ENCODE data around the gene LRFN2.

DNA sequence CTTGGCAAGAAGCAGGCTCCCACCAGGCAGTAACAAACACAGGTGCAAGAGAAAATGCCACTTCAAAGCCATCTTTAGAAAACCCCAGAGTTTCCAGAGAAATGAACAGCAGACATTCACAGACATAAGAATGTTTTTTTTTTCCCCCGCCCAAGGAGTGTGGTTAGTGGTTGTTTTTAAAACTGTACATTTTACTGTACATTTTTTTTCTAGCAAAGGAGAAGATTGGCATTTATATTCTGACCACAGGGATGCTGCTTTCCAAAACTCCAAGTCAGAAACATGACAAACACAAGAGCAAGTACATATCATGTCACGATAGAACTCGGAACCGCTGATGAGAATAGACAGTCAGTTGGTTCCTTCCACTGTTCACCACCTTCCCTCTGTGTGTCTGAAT is 197.9 kb downstream of the LRFN2 start:
- no peak for TF ChIP-seq EZH2 (IDR thresholded peaks at IDR 0.05; ENCODE audit: borderline replicate concordance, low read depth, low read length, poor library complexity, severe bottlenecking)
- TF ChIP-seq, protein P1, sequence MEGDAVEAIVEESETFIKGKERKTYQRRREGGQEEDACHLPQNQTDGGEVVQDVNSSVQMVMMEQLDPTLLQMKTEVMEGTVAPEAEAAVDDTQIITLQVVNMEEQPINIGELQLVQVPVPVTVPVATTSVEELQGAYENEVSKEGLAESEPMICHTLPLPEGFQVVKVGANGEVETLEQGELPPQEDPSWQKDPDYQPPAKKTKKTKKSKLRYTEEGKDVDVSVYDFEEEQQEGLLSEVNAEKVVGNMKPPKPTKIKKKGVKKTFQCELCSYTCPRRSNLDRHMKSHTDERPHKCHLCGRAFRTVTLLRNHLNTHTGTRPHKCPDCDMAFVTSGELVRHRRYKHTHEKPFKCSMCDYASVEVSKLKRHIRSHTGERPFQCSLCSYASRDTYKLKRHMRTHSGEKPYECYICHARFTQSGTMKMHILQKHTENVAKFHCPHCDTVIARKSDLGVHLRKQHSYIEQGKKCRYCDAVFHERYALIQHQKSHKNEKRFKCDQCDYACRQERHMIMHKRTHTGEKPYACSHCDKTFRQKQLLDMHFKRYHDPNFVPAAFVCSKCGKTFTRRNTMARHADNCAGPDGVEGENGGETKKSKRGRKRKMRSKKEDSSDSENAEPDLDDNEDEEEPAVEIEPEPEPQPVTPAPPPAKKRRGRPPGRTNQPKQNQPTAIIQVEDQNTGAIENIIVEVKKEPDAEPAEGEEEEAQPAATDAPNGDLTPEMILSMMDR (conservative IDR thresholded peaks at IDR 0.05; ENCODE audit: low read depth, low read length) = no peak
